Peyer's patch (tissue), 4 donors: Measurements from ENCODE around the gene SH3BGRL2. TPM values are rescaled to one million over a fixed set of nuclear protein-coding genes. Genes with fewer than 3 reads are reported as not detected.

ENCODE experiments used
- DNase-seq, 3 donors: peaks; one replicate each; pipeline ENCODE4 v3.0.0-alpha.2; 2017 to 2019
- H3K27ac ChIP-seq, 4 donors: fragments of 200-600 bp; sonication (generic); one replicate each; pipeline ENCODE4 v1.5.1; 2016 to 2019
- H3K27me3 ChIP-seq, 2 donors: fragments of 200-600 bp; sonication (generic); one replicate each; pipeline ENCODE4 v1.5.1; 2019
- H3K36me3 ChIP-seq, 3 donors: fragments of 200-600 bp; sonication (generic); one replicate each; pipeline ENCODE4 v1.5.1; 2016 to 2019
- H3K4me1 ChIP-seq, 4 donors: fragments of 200-600 bp; sonication (generic); one replicate each; pipeline ENCODE4 v1.5.1; 2016 to 2019
- H3K4me3 ChIP-seq, 4 donors: fragments of 200-600 bp; sonication (generic); 1 replicate in 3 of 4; 2 replicates in 1 of 4; pipeline ENCODE4 v1.5.1; 2016 to 2019; ENCODE audit warnings: mild to moderate bottlenecking in 1 of 4
- H3K9me3 ChIP-seq, 4 donors: fragments of 200-600 bp; sonication (generic); one replicate each; pipeline ENCODE4 v1.5.1; 2016 to 2019; ENCODE audit warnings: mild to moderate bottlenecking in 1 of 4
- CTCF ChIP-seq, 6 experiments: fragments of 450-650 bp in 4 of 6; fragments of 200-600 bp in 2 of 6; sonication (generic) in 1 of 6; IDR thresholded peaks; one replicate each; pipeline ENCODE4 v1.5.1; 2017 to 2019; ENCODE audit warnings: antibody characterized with exemption in 6 of 6, mild to moderate bottlenecking in 3 of 6, moderate library complexity in 1 of 6
- POLR2A ChIP-seq, 2 donors: fragments of 450-650 bp; IDR thresholded peaks; one replicate each; pipeline ENCODE4 v1.5.1; 2017; ENCODE audit warnings: antibody characterized with exemption in 2 of 2, mild to moderate bottlenecking in 2 of 2, moderate library complexity in 2 of 2
- total RNA-seq, 4 donors: library from RNA; depleted of rRNA; stranded (reverse); fragments of >200 nt; gene quantifications; one replicate each; pipeline ENCODE4 v1.1.0, GENCODE V29; 2016

SH3BGRL2 gene
- total RNA-seq, 4 donors from 2014 or later = 54.5 to 114 (median 84.8) TPM

GRCh38 chr6:79706527-79706926, 75.4 kb downstream of the SH3BGRL2 start:
- no peak overlapping the region for H3K27ac ChIP-seq
- TF ChIP-seq CTCF (IDR thresholded peaks at IDR 0.05) = no peak
- no peaks in the 10 kb centered on the region for H3K4me1 ChIP-seq
- DNase-seq = no peak
- H3K36me3 ChIP-seq = no peaks in the 10 kb centered on the region
- H3K9me3 ChIP-seq = no peaks in the 10 kb centered on the region
- no peak overlapping the region for H3K4me3 ChIP-seq
- H3K27me3 ChIP-seq = no peaks in the 10 kb centered on the region

- no peak for DNase-seq
- no peaks in the 10 kb centered on the region for H3K36me3 ChIP-seq
- no peaks in the 10 kb centered on the region for H3K27me3 ChIP-seq
- H3K27ac ChIP-seq = no peak overlapping the region
- H3K9me3 ChIP-seq = no peaks in the 10 kb centered on the region
- H3K4me1 ChIP-seq = no peaks in the 10 kb centered on the region
- no peak for TF ChIP-seq CTCF (IDR thresholded peaks at IDR 0.05)
- TF ChIP-seq POLR2A (IDR thresholded peaks at IDR 0.05) = no peak
- no peak overlapping the region for H3K4me3 ChIP-seq
Observed at GRCh38 chr6:79707621-79708020, 76.5 kb downstream of the SH3BGRL2 start.

- DNase-seq = no peak
- TF ChIP-seq CTCF (IDR thresholded peaks at IDR 0.05) (no peak), POLR2A (IDR thresholded peaks at IDR 0.05) (no peak)
- H3K4me3 ChIP-seq = no peak overlapping the region
- no peaks in the 10 kb centered on the region for H3K36me3 ChIP-seq
- H3K27me3 ChIP-seq = no peaks in the 10 kb centered on the region
- no peaks in the 10 kb centered on the region for H3K9me3 ChIP-seq
- H3K4me1 ChIP-seq = no peaks in the 10 kb centered on the region
- no peak overlapping the region for H3K27ac ChIP-seq
Observed at GRCh38 chr6:79708095-79708791, 77.1 kb downstream of the SH3BGRL2 start.

GRCh38 chr6:79710127-79710526, 79.0 kb downstream of the SH3BGRL2 start:
- TF ChIP-seq CTCF (IDR thresholded peaks at IDR 0.05) (no peak), POLR2A (IDR thresholded peaks at IDR 0.05) (no peak)
- H3K36me3 ChIP-seq = no peaks in the 10 kb centered on the region
- H3K9me3 ChIP-seq = no peaks in the 10 kb centered on the region
- DNase-seq = no peak
- H3K4me3 ChIP-seq = no peak overlapping the region
- no peaks in the 10 kb centered on the region for H3K4me1 ChIP-seq
- H3K27ac ChIP-seq = no peak overlapping the region
- no peaks in the 10 kb centered on the region for H3K27me3 ChIP-seq

- Histone ChIP-seq H3K27ac (no peak overlapping the region), H3K36me3 (no peaks in the 10 kb centered on the region), H3K4me3 (no peak overlapping the region), H3K4me1 (no peaks in the 10 kb centered on the region), H3K9me3 (no peaks in the 10 kb centered on the region), H3K27me3 (no peaks in the 10 kb centered on the region)
- TF ChIP-seq CTCF (IDR thresholded peaks at IDR 0.05) (no peak), POLR2A (IDR thresholded peaks at IDR 0.05) (no peak)
- DNase-seq = no peak
Observed at GRCh38 chr6:79711167-79711566, 80.0 kb downstream of the SH3BGRL2 start.

GRCh38 chr6:79712144-79712543, 81.0 kb downstream of the SH3BGRL2 start:
- Histone ChIP-seq H3K27me3 (no peaks in the 10 kb centered on the region), H3K4me3 (no peak overlapping the region), H3K4me1 (no peaks in the 10 kb centered on the region), H3K27ac (no peak overlapping the region), H3K36me3 (no peaks in the 10 kb centered on the region), H3K9me3 (no peaks in the 10 kb centered on the region)
- no peak for TF ChIP-seq POLR2A (IDR thresholded peaks at IDR 0.05)
- no peak for TF ChIP-seq CTCF (IDR thresholded peaks at IDR 0.05)
- no peak for DNase-seq
